Peyer's patch (tissue), 4 donors: ENCODE data around the gene SCARF1. TPM values are rescaled to one million over a fixed set of nuclear protein-coding genes. Genes with fewer than 3 reads are reported as not detected.

Experiments used
- DNase-seq, 3 donors: peaks; one replicate each; pipeline ENCODE4 v3.0.0-alpha.2; 2017 to 2019
- H3K27ac ChIP-seq, 4 donors: fragments of 200-600 bp; sonication (generic); one replicate each; pipeline ENCODE4 v1.5.1; 2016 to 2019
- H3K27me3 ChIP-seq, 2 donors: fragments of 200-600 bp; sonication (generic); one replicate each; pipeline ENCODE4 v1.5.1; 2019
- H3K36me3 ChIP-seq, 3 donors: fragments of 200-600 bp; sonication (generic); one replicate each; pipeline ENCODE4 v1.5.1; 2016 to 2019
- H3K4me1 ChIP-seq, 4 donors: fragments of 200-600 bp; sonication (generic); one replicate each; pipeline ENCODE4 v1.5.1; 2016 to 2019
- H3K4me3 ChIP-seq, 4 donors: fragments of 200-600 bp; sonication (generic); 1 replicate in 3 of 4; 2 replicates in 1 of 4; pipeline ENCODE4 v1.5.1; 2016 to 2019; ENCODE audit warnings: mild to moderate bottlenecking in 1 of 4
- H3K9me3 ChIP-seq, 4 donors: fragments of 200-600 bp; sonication (generic); one replicate each; pipeline ENCODE4 v1.5.1; 2016 to 2019; ENCODE audit warnings: mild to moderate bottlenecking in 1 of 4
- CTCF ChIP-seq, 6 experiments: fragments of 450-650 bp in 4 of 6; fragments of 200-600 bp in 2 of 6; sonication (generic) in 1 of 6; IDR thresholded peaks; one replicate each; pipeline ENCODE4 v1.5.1; 2017 to 2019; ENCODE audit warnings: antibody characterized with exemption in 6 of 6, mild to moderate bottlenecking in 3 of 6, moderate library complexity in 1 of 6
- POLR2A ChIP-seq, 2 donors: fragments of 450-650 bp; IDR thresholded peaks; one replicate each; pipeline ENCODE4 v1.5.1; 2017; ENCODE audit warnings: antibody characterized with exemption in 2 of 2, mild to moderate bottlenecking in 2 of 2, moderate library complexity in 2 of 2
- total RNA-seq, 4 donors: library from RNA; depleted of rRNA; stranded (reverse); fragments of >200 nt; gene quantifications; one replicate each; pipeline ENCODE4 v1.1.0, GENCODE V29; 2016

The SCARF1 gene
- total RNA-seq, 4 donors from 2014 or later: 9.8 to 32.2 (median 20.3) TPM

- TF ChIP-seq CTCF (IDR thresholded peaks at IDR 0.05) (no peak), POLR2A (IDR thresholded peaks at IDR 0.05) (no peak)
- Histone ChIP-seq H3K27me3 (no peaks in the 10 kb centered on the region), H3K36me3 (peaks cover 0 to 41% (median 0%) of the 10 kb centered on the region in 3 donors), H3K27ac (no peak overlapping the region), H3K4me3 (no peak overlapping the region), H3K4me1 (peaks cover 0 to 16% (median 1%) of the 10 kb centered on the region in 4 donors), H3K9me3 (no peaks in the 10 kb centered on the region)
- no peak for DNase-seq
Observed at GRCh38 chr17:1616101-1616500, 29.4 kb downstream of the SCARF1 start.

DNA sequence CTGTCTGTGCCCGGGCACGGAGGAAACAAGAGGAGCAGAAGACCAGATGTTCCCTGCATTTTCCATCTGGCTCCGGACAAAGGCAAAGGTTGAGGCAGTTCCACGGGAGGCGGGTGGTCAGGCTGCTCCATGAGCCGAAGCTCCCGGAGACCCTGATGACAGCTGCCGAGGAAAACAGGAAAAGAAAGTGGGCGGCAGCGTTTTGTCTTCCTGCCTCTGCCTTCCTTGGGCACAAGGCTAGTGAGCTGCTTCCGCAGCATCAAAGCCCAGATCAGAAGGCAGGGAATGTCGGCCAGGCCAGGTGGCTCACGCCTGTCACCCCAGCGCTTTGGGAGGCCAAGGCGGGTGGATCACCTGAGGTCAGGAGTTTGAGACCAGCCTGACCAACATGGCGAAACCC, 33.1 kb downstream of the SCARF1 start:
- DNase-seq: no peak
- TF ChIP-seq POLR2A (IDR thresholded peaks at IDR 0.05) (no peak), CTCF (IDR thresholded peaks at IDR 0.05) (no peak)
- H3K4me3 ChIP-seq: no peak overlapping the region
- peaks cover 0 to 41% (median 0%) of the 10 kb centered on the region in 3 donors for H3K36me3 ChIP-seq
- H3K9me3 ChIP-seq: no peaks in the 10 kb centered on the region
- H3K27me3 ChIP-seq: no peaks in the 10 kb centered on the region
- peaks cover 0 to 8% (median 3%) of the 10 kb centered on the region in 4 donors for H3K4me1 ChIP-seq
- H3K27ac ChIP-seq: no peak overlapping the region

DNA sequence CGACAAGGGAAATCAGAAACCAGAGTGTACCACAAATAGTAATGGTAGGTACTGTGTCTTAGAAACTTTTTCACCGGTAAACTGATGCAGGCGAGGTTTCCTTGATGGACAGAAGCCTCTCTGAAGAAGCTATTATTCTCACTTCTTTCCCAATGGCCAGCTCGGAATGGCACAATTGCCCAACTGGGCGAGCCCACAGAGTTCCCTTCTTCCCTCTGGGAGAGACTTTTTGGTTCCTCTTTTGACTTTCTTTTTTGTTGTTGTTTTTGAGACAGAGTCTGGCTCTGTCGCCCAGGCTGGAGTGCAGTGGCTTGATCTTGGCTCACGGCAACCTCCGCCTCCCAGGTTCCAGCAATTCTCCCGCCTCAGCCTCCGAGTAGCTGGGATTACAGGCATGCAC, 33.8 kb downstream of the SCARF1 start:
- Histone ChIP-seq H3K4me1 (peaks cover 0 to 8% (median 4%) of the 10 kb centered on the region in 4 donors), H3K9me3 (no peaks in the 10 kb centered on the region), H3K27ac (no peak overlapping the region), H3K27me3 (no peaks in the 10 kb centered on the region), H3K4me3 (no peak overlapping the region), H3K36me3 (peaks cover 0 to 38% (median 0%) of the 10 kb centered on the region in 3 donors)
- no peak for DNase-seq
- TF ChIP-seq CTCF (IDR thresholded peaks at IDR 0.05): no peak
- no peak for TF ChIP-seq POLR2A (IDR thresholded peaks at IDR 0.05)

DNA sequence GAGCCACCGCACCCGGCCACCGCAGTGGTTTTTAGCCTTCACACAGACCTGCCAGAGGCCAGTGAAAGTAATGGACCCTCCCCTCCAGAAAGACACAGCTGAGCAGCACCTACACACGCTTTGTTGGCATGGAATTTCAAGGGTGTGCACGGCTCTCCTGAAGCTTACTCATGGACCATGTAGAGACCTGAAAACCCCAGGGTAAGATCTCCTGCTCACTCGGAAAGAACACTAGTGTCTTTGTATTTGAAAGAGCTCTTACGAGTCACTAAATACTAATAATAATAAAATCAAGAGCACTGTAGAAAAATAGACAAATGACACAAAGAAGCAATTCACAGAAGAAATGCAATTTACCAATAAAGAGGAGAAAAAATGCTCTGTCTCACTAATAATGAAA, 36.9 kb downstream of the SCARF1 start:
- H3K4me3 ChIP-seq: no peak overlapping the region
- H3K27me3 ChIP-seq: no peaks in the 10 kb centered on the region
- peaks cover 0 to 8% (median 4%) of the 10 kb centered on the region in 4 donors for H3K4me1 ChIP-seq
- DNase-seq: no peak
- no peak overlapping the region for H3K27ac ChIP-seq
- TF ChIP-seq POLR2A (IDR thresholded peaks at IDR 0.05): no peak
- TF ChIP-seq CTCF (IDR thresholded peaks at IDR 0.05): no peak
- H3K36me3 ChIP-seq: peaks cover 0 to 17% (median 0%) of the 10 kb centered on the region in 3 donors
- no peaks in the 10 kb centered on the region for H3K9me3 ChIP-seq

GRCh38 chr17:1607971-1608320, 37.6 kb downstream of the SCARF1 start:
- no peak for TF ChIP-seq POLR2A (IDR thresholded peaks at IDR 0.05)
- TF ChIP-seq CTCF (IDR thresholded peaks at IDR 0.05): no peak
- peak overlapping the region; percentile 8 to 55 (median 28) for H3K27ac ChIP-seq

More at GRCh38 chr17:1607971-1608320, 37.6 kb downstream of the SCARF1 start:
- Histone ChIP-seq H3K4me3 (no peak overlapping the region), H3K27me3 (no peaks in the 10 kb centered on the region), H3K36me3 (peaks cover 0 to 10% (median 0%) of the 10 kb centered on the region in 3 donors), H3K4me1 (peaks cover 0 to 8% (median 4%) of the 10 kb centered on the region in 4 donors), H3K9me3 (no peaks in the 10 kb centered on the region)
- DNase-seq: no peak
